ENCODE measurements around the gene KIF19.

DNA sequence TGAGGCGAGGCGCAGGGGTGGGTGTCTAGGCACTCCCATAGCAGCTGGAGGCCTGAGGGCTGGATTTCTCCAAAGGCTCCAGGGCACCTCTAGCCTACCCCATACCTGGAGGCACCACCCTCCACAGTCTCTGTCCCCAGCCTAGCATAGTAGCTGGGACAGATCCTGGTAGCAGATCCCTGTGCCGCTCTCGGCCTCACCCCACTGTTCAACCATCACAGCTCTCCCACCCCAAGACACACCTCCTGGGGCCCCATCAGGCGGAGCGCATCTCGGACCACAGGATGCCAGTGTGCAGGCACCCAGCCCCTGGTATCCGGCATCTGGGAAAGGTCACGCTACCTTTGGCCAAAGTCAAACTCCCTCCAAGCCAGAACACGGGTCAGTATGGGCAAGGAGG, 28.5 kb downstream of the KIF19 start:
- TF ChIP-seq CTCF (conservative IDR thresholded peaks at IDR 0.05) = no peak
- no peak for TF ChIP-seq EZH2 (IDR thresholded peaks at IDR 0.05; ENCODE audit: low read depth)
